SK-N-MC (cell line): ENCODE results near the gene PARD6B.

Experiments used
- DNase-seq: peaks from one replicate; pipeline ENCODE4 v3.0.0-alpha.2; 2011; ENCODE audit warnings: low read depth, low spot score
- H3K27ac ChIP-seq: fragments of 200-600 bp; sonication (generic); 2 replicates; pipeline ENCODE4 v1.5.1; 2016; ENCODE audit warnings: mixed run types
- H3K36me3 ChIP-seq: fragments of 200-600 bp; sonication (generic); 2 replicates; pipeline ENCODE4 v1.6.1; 2017; ENCODE audit warnings: antibody characterized with exemption, low read length, mixed read lengths; ENCODE audit not compliant: insufficient read depth
- H3K4me3 ChIP-seq: fragments of 200-600 bp; sonication (generic); 2 replicates; pipeline ENCODE4 v1.5.1; 2016
- H3K9ac ChIP-seq: fragments of 200-600 bp; sonication (generic); 2 replicates; pipeline ENCODE4 v1.8.0; 2017; ENCODE audit warnings: mixed run types, mixed read lengths; ENCODE audit not compliant: insufficient read length
- H3K9me3 ChIP-seq: fragments of 200-600 bp; sonication (generic); 2 replicates; pipeline ENCODE4 v1.6.1; 2017; ENCODE audit warnings: low read depth, mild to moderate bottlenecking, antibody characterized with exemption, low read length, moderate library complexity, mixed read lengths
- EZH2 ChIP-seq: fragments of 200-600 bp; sonication (generic); IDR thresholded peaks from one replicate; pipeline ENCODE4 v1.6.1; 2017; ENCODE audit warnings: antibody characterized with exemption
- FOXP2 ChIP-seq: optimal IDR thresholded peaks from 2 replicates; pipeline ENCODE3; 2011; ENCODE audit warnings: mild to moderate bottlenecking, moderate library complexity; ENCODE audit not compliant: insufficient read depth; ENCODE audit errors: extremely low read length, control extremely low read depth
- POLR2AphosphoS5 ChIP-seq: IDR thresholded peaks from 2 replicates; pipeline ENCODE4 v1.6.1; 2012; ENCODE audit warnings: mild to moderate bottlenecking, low read depth, low read length, borderline replicate concordance

Gene PARD6B

DNA sequence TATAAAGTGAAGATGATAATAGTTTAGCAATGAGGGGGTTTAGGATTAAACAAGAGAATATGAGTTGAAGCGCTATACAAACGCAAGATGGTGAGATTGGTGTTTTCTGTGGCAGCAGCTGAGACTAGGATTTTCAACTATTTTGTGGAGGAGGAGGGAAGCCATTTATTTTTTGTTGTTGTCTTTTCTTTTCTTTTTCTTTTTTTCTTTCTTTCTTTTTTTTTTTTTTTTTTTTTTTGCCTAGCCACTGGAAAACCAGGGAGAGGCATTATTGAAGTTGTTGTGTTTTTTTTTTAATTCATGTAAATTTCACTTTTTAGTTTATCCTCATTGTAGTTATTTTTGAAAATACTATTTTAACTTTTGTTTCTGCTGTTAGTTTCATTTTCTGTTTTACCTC is 15.9 kb downstream of the PARD6B start:
- Histone ChIP-seq H3K4me3 (no peak overlapping the region), H3K27ac (peak overlapping the region; percentile 80), H3K36me3 (peaks cover 42% of the 10 kb centered on the region), H3K9me3 (no peaks in the 10 kb centered on the region), H3K9ac (peak overlapping the region; percentile 37)
- DNase-seq = no peak
- TF ChIP-seq FOXP2 = no peak
- no peak for TF ChIP-seq POLR2AphosphoS5
- no peak for TF ChIP-seq EZH2

DNA sequence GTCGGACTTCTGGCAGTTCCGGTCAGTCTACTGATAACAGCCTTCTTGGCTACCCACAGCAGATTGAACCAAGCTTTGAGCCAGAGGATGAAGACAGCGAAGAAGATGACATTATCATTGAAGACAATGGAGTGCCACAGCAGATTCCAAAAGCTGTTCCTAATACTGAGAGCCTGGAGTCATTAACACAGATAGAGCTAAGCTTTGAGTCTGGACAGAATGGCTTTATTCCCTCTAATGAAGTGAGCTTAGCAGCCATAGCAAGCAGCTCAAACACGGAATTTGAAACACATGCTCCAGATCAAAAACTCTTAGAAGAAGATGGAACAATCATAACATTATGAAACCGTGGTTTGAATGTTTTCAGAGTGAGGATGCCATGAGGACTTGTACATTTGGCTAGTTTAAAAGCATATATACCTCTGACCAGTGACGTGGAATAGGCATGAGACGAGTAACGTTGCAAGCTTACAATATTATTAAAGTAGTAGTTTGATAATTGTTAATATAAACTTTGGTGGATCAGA is 18.8 kb downstream of the PARD6B start:
- TF ChIP-seq FOXP2 = no peak
- TF ChIP-seq POLR2AphosphoS5 = no peak
- no peak for TF ChIP-seq EZH2
- H3K27ac ChIP-seq = peak overlapping the region; percentile 23; the same call in 1 of the 2 replicates

DNA sequence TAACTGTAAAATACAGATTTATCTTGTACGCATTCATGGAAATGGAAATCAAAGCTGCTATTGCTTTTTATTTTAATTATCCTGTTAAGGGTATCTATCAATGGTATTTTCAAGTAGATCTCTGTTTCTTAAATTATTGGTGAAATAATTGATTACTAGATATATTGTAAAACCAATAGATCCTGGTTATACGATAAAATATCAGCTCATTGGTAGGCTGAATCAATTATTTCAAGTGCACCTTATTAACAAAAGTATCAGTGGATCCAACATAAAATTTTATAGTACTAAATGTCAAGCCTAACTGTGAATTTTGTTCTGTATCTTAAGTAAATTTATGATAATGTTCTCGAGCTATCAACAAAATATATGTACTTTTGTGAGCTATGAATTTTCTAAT is 21.8 kb downstream of the PARD6B start:
- no peak for DNase-seq
- no peaks in the 10 kb centered on the region for H3K9me3 ChIP-seq
- H3K27ac ChIP-seq = no peak overlapping the region
- no peak overlapping the region for H3K4me3 ChIP-seq
- peaks cover 20% of the 10 kb centered on the region for H3K36me3 ChIP-seq
- TF ChIP-seq POLR2AphosphoS5 = no peak
- no peak for TF ChIP-seq EZH2
- no peak for TF ChIP-seq FOXP2
- no peak overlapping the region for H3K9ac ChIP-seq

More for the DNA sequence above, 18.8 kb downstream of the PARD6B start:
- Histone ChIP-seq H3K9me3 (no peaks in the 10 kb centered on the region), H3K4me3 (no peak overlapping the region), H3K9ac (no peak overlapping the region), H3K36me3 (peaks cover 36% of the 10 kb centered on the region)
- no peak for DNase-seq

DNA sequence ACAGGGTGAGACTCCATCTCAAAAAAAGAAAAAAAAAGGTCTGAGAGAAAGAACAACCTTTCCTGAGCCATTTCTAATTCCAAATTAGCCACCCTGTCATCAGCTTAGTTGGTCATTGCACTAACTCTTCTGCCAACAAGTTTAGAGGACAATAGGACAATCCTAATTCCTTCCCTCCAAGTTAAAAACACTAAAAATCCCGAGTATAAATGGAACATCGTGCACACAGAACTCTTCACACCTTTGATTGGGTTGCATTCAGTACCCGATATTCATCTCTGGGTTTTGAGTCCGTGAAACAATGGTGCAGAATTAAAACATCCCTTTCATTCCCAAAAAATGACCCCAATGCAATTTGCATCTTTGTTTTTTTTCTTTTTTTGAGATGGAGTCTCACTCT is 23.0 kb downstream of the PARD6B start:
- Histone ChIP-seq H3K27ac (no peak overlapping the region), H3K9me3 (no peaks in the 10 kb centered on the region), H3K36me3 (peaks cover 14% of the 10 kb centered on the region), H3K9ac (no peak overlapping the region), H3K4me3 (no peak overlapping the region)
- TF ChIP-seq POLR2AphosphoS5 (no peak), FOXP2 (no peak), EZH2 (no peak)
- DNase-seq = no peak

DNA sequence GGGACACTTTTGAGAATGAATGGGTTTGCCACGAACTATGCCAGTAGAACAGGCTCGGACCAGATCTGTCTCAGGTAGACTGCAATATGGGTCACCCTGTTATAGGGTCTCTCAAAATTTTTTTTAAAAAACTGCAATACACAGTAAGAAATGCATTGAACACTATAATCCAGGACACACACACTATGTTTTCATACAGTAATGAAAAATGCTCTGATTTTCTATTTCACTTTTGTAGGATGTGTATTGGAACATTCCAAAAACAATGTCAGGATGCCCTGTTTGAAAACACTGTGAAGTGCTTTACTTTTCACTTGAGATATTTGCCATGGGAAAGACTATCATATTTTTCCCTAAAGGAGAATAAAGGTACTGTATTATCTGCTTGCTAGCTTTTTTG is 25.1 kb downstream of the PARD6B start:
- H3K9me3 ChIP-seq = no peaks in the 10 kb centered on the region
- H3K4me3 ChIP-seq = no peak overlapping the region
- DNase-seq = no peak
- TF ChIP-seq EZH2 (no peak), POLR2AphosphoS5 (no peak), FOXP2 (no peak)
- H3K36me3 ChIP-seq = peaks cover 3% of the 10 kb centered on the region; the same call in 1 of the 2 replicates
- H3K9ac ChIP-seq = no peak overlapping the region
- H3K27ac ChIP-seq = no peak overlapping the region

DNA sequence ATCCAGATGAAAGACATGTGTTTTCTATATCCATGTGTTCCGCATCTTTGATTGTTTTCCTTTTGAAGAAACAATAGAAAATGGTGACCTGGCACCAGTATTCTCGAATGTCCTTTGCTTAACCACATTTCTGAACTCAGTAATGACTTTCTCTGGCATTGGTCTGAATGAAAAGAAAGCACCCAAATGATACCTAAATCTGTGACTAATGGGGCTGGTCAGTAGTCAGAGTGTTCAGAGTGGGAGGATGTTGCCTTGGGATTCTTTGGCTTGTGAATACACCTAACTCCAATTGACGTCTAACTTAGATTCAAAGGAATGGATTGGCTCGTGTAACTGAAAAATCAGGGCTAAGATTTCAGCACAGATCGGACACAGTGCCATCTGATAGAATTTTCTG is 27.1 kb downstream of the PARD6B start:
- Histone ChIP-seq H3K4me3 (no peak overlapping the region), H3K27ac (no peak overlapping the region), H3K9me3 (no peaks in the 10 kb centered on the region), H3K36me3 (no peaks in the 10 kb centered on the region), H3K9ac (no peak overlapping the region)
- no peak for DNase-seq
- no peak for TF ChIP-seq POLR2AphosphoS5
- no peak for TF ChIP-seq FOXP2

DNA sequence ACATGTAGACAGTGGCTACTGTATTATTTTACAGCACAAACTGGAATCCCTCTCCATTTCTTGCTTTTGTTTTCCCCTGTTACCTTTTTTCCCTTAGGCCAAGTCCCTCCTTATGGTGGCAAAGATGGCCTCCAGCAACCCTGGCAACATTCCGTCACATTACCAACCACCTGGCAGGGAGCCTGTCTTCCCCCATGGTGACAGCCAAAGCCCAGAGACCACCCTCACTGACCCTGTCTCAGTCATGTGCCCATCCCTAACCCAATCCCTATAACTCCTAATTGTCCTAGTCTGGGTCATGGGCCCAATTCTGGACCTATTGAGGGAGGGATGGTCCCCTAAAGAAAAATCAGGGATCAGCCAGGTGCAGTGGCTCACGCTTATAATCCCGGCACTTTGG is 27.6 kb downstream of the PARD6B start:
- Histone ChIP-seq H3K9ac (no peak overlapping the region), H3K27ac (no peak overlapping the region), H3K4me3 (no peak overlapping the region), H3K9me3 (no peaks in the 10 kb centered on the region), H3K36me3 (no peaks in the 10 kb centered on the region)
- no peak for DNase-seq
- TF ChIP-seq FOXP2 (no peak), POLR2AphosphoS5 (no peak), EZH2 (no peak)

DNA sequence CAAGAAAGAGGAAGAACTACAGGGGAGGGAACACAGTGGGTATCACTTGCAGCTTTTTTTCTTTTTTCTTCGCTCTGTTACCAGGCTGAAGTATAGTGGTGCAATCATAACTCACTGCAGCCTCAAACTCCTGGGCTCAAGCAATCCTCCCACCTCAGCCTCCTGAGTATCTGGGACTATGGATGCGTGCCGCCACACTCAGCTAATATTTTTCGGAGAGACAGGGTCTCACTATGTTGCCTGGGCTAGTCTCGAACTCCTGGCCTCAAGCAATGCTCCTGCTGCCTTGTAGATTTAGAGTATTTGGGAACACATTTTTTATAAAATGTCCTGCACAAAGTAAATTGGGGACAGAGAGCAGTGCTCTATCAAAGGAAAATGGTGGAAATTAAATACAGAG is 28.3 kb downstream of the PARD6B start:
- TF ChIP-seq EZH2 (no peak), FOXP2 (no peak), POLR2AphosphoS5 (no peak)
- H3K27ac ChIP-seq = no peak overlapping the region
- no peak overlapping the region for H3K9ac ChIP-seq
- H3K4me3 ChIP-seq = no peak overlapping the region
- H3K9me3 ChIP-seq = no peaks in the 10 kb centered on the region
- no peak for DNase-seq
- no peaks in the 10 kb centered on the region for H3K36me3 ChIP-seq

DNA sequence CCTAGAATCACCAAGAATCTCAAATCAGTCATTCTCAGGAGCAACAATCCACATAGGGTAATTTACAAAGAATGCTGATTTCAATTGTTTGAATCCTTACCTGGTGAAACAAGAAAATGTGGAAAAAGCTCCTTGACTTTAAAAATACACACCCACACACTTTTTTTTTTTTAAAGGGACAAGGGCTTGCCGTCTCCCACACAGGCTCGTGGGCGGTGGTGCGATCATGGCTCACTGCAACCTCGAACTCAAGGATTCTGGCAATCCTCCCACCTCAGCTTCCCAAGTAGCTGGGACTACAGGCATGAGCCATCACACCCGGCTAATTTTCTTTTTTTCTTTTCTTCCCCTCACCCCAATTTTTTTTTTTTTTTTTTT is 30.7 kb downstream of the PARD6B start:
- no peak overlapping the region for H3K4me3 ChIP-seq

More for the DNA sequence above, 30.7 kb downstream of the PARD6B start:
- DNase-seq = no peak
- Histone ChIP-seq H3K9me3 (no peaks in the 10 kb centered on the region), H3K9ac (no peak overlapping the region), H3K36me3 (no peaks in the 10 kb centered on the region), H3K27ac (no peak overlapping the region)
- TF ChIP-seq EZH2 = no peak
- TF ChIP-seq FOXP2 = no peak
- TF ChIP-seq POLR2AphosphoS5 = no peak
